HepG2 (cell line): ENCODE measurements around the gene MATR3. TPM values are rescaled to one million over a fixed set of nuclear protein-coding genes. Genes with fewer than 3 reads are reported as not detected.

Source experiments
- ARID2 ChIP-seq: sonication (generic); formaldehyde crosslinking; IDR thresholded peaks from 2 replicates; pipeline ENCODE4 v1.8.1; 2022; ENCODE audit warnings: mild to moderate bottlenecking, missing genetic modification reagents, borderline replicate concordance
- CREB3 ChIP-seq: sonication (generic); formaldehyde crosslinking; IDR thresholded peaks from 2 replicates; pipeline ENCODE4 v1.5.0; 2020; ENCODE audit warnings: missing genetic modification reagents
- DNMT3B ChIP-seq: conservative IDR thresholded peaks from 2 replicates; pipeline ENCODE4 v1.6.1; 2016; ENCODE audit warnings: missing biosample characterization, control low read depth
- GLMP ChIP-seq: sonication (generic); formaldehyde crosslinking; IDR thresholded peaks from 2 replicates; pipeline ENCODE4 v1.9.0; 2021; ENCODE audit warnings: missing genetic modification reagents, mild to moderate bottlenecking, borderline replicate concordance
- GTF2F1 ChIP-seq: fragments of 150-350 bp; IDR thresholded peaks from 2 replicates; pipeline ENCODE4 v1.6.1; 2014; ENCODE audit warnings: low read length
- HNRNPK ChIP-seq: fragments of 200-400 bp; formaldehyde crosslinking; IDR thresholded peaks from 2 replicates; pipeline ENCODE4 v1.6.1; 2018; ENCODE audit warnings: low read length, low read depth, moderate library complexity, mild to moderate bottlenecking; ENCODE audit not compliant: poor library complexity, severe bottlenecking
- MLXIP ChIP-seq: sonication (generic); formaldehyde crosslinking; IDR thresholded peaks from 2 replicates; pipeline ENCODE4 v1.9.0; 2021; ENCODE audit warnings: missing genetic modification reagents, borderline replicate concordance
- RAD21 ChIP-seq: fragments of 450-650 bp; formaldehyde crosslinking; IDR thresholded peaks from 2 replicates; pipeline ENCODE4 v1.5.0; 2020; ENCODE audit warnings: mild to moderate bottlenecking
- ZHX2 ChIP-seq, 2 experiments: sonication (generic) in 1 of 2; formaldehyde crosslinking in 1 of 2; IDR thresholded peaks; 2 replicates each; pipeline versions ENCODE4 v1.6.1 to v1.9.0; 2014 to 2022; ENCODE audit warnings: antibody characterized with exemption in 1 of 2, borderline replicate concordance in 1 of 2, inconsistent platforms in 1 of 2, low read depth in 1 of 2, missing genetic modification reagents in 1 of 2
- ZNF33B ChIP-seq: sonication (generic); formaldehyde crosslinking; IDR thresholded peaks from 2 replicates; pipeline ENCODE4 v1.5.1; 2020; ENCODE audit warnings: mild to moderate bottlenecking, missing genetic modification reagents
- ZNF362 ChIP-seq: sonication (generic); formaldehyde crosslinking; IDR thresholded peaks from 2 replicates; pipeline ENCODE4 v1.4.0; 2020; ENCODE audit warnings: missing genetic modification reagents, mild to moderate bottlenecking, borderline replicate concordance
- ZNF446 ChIP-seq: sonication (generic); formaldehyde crosslinking; IDR thresholded peaks from 2 replicates; pipeline ENCODE4 v1.5.0; 2020; ENCODE audit warnings: mild to moderate bottlenecking, missing genetic modification reagents
- ZNF597 ChIP-seq: sonication (generic); formaldehyde crosslinking; IDR thresholded peaks from 2 replicates; pipeline ENCODE4 v1.5.0; 2020; ENCODE audit warnings: missing genetic modification reagents
- ZNF768 ChIP-seq: sonication (generic); formaldehyde crosslinking; IDR thresholded peaks from 2 replicates; pipeline ENCODE4 v1.4.0; 2020; ENCODE audit warnings: missing genetic modification reagents
- polyA plus RNA-seq, 8 experiments: library from polyadenylated mRNA; depleted of rRNA in 3 of 8; stranded (reverse) in 7 of 8; unstranded in 1 of 8; fragments of >200 nt; fragmentation: Illumina TruSeq in 4 of 8; extraction: Trizol in 4 of 8; gene quantifications; 2 replicates each; pipeline versions ENCODE4 v1.2.1 to v1.2.3, GENCODE V29; 2011 to 2016; ENCODE audit warnings: low read depth in 4 of 8, missing spikeins in 1 of 8, mixed read lengths in 1 of 8; ENCODE audit not compliant: insufficient read depth in 1 of 8
- total RNA-seq, 5 experiments: library from RNA; depleted of rRNA; stranded (reverse); fragments of >200 nt; fragmentation: Illumina TruSeq; extraction: Trizol; gene quantifications; 2 replicates each; pipeline ENCODE4 v1.2.3, GENCODE V29; 2016; ENCODE audit warnings: low read depth in 1 of 5

Gene MATR3
- total and polyA plus RNA-seq, 2 of the 13 experiments (the other 11 are each of a cell fraction or from before 2014, with no cell fraction given): 94.2 to 341 TPM

GRCh38 chr5:139262742-139263445 lies 30.6 kb upstream of the MATR3 start (continued):
- TF ChIP-seq MLXIP (CRISPR knock-in tag) (no peak), HNRNPK (no peak), ZNF768 (CRISPR knock-in tag) (peak; percentile 47; the same call in 1 of the 2 replicates), DNMT3B (no peak), RAD21 (CRISPR knock-in tag) (peak; percentile 96), ZNF362 (CRISPR knock-in tag) (peak; percentile 53; the same call in 1 of the 2 replicates), CREB3 (CRISPR knock-in tag) (no peak), GLMP (CRISPR knock-in tag) (no peak), ZNF597 (CRISPR knock-in tag) (no peak), ZNF446 (CRISPR knock-in tag) (no peak), GTF2F1 (no peak), ZHX2 (IDR thresholded peaks at IDR 0.05; ENCODE audit: low read depth) (0 out of 2 replicates have a peak, but pooled peaks have one; percentile 44), ZHX2 (CRISPR knock-in tag; IDR thresholded peaks at IDR 0.05; ENCODE audit: borderline replicate concordance) (no peak), ZNF33B (no peak), ARID2 (CRISPR knock-in tag) (no peak)
